Choroid plexus epithelial cell (primary cell): ENCODE data around the gene AIP.

Source experiments
- DNase-seq: peaks from one replicate; pipeline ENCODE4 v3.0.0-alpha.2; 2010; ENCODE audit warnings: low read depth
- H3K4me3 ChIP-seq: 2 replicates; pipeline ENCODE4 v1.5.1; 2011; ENCODE audit warnings: low read depth, mild to moderate bottlenecking, control low read depth, low read length, moderate library complexity
- CTCF ChIP-seq: conservative IDR thresholded peaks from 2 replicates; pipeline ENCODE4 v1.5.1; 2011; ENCODE audit warnings: low read depth, mild to moderate bottlenecking, control low read depth, inconsistent platforms, low read length, moderate library complexity

The AIP gene

DNA sequence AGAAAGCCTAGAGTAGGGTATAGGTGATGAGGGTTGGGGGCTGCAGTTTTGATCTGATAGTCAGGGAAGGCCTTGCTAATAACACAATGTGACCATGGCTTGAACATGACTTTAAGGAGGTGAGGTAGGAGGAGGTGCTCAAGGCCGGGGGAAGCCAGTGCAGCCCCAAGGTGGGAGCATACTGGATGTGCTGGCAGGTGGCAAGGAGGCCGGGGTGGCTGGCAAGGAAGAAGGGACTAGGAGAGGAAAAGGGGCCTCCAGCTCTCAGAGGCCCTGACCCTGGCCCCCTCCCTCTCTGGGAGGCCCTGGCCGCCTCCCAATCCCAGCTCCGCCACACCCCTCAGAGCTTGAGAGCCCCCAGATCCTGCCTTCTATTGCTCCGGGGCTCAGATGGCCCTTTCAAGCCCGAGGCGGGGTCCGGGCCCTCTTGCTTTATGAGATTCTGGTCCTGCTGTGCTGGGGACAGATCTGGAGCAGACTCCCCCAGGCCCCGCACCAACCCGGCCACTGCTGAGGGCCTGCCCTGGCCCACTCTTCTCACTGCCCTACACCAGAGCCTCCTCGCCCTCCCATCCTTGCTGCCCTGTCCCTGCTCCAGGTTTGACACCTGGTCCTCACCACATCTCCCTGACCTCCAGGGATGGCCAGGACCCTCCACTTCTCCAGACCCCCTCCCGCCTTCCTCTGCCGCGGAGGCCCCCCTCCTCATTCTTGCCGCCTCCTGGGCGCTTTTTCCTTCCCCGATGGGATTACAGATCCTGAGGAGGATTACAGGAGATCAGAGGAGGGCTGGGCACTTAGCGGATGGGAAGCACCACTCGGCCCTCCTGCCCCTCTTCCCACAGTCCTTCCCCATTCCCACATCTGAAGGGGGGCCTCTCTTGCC, 20.5 kb downstream of the AIP start:
- TF ChIP-seq CTCF = no peak
- no peak for DNase-seq
- H3K4me3 ChIP-seq = peak overlapping the region; percentile 78

DNA sequence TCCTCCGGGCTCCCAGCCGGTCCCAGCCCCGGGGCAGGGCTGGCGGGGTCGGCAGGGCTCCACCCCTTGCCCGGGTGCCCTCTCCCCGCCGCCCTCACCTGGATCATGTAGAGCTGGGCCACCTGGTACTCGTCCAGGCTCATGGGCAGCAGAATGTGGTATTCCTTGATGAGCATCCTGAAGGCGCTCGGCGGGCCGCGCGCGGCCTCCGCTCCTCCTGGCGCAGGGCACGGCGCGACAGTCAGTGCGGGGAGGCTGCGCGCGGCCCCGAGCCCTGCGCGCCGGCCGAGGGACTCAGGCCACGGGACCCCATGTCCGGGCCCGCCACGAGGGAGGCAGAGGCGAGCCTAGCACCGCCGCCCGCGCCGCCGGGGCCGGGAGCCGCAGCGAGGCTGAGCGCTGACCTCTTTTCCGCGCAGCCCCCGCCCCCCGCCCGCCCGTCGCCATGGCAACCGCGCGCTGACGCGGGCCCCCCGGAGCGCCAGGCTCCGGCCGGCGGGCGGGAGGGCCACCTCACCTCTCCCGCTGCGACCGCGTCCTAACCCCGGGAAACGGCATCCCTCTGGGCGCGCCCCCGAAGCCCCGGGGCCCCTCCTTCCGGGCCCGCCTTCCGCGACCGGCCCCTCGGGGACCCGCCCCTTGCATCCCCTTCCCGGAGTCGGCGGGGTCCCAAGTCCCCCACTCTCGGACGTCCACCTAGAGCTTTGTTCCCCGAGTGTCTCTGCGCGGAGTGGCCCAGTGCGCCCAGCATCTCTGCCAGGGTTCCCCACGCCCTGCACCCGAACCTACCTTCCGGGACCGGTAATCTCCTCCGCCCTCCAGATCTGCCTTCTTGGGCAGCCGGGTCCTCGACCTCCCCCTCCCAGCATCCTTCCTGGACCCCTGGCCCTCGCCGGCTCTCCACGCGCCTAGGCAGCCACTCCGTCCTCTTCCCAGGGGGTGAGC, 21.5 kb downstream of the AIP start:
- H3K4me3 ChIP-seq = peak overlapping the region; percentile 78
- peak; percentile 52 for DNase-seq
- TF ChIP-seq CTCF = no peak

GRCh38 chr11:67504950-67505581, 22.2 kb downstream of the AIP start, which contains the start of gene PITPNM1:
Gene PITPNM1, minus strand, starts transcription at chr11:67505363. Its CDS starts 1,183 bp downstream, at chr11:67504180.
- no peak for TF ChIP-seq CTCF
- peak; percentile 58 for DNase-seq
- H3K4me3 ChIP-seq = peak within 1 kb of the TSS; percentile 78

DNA sequence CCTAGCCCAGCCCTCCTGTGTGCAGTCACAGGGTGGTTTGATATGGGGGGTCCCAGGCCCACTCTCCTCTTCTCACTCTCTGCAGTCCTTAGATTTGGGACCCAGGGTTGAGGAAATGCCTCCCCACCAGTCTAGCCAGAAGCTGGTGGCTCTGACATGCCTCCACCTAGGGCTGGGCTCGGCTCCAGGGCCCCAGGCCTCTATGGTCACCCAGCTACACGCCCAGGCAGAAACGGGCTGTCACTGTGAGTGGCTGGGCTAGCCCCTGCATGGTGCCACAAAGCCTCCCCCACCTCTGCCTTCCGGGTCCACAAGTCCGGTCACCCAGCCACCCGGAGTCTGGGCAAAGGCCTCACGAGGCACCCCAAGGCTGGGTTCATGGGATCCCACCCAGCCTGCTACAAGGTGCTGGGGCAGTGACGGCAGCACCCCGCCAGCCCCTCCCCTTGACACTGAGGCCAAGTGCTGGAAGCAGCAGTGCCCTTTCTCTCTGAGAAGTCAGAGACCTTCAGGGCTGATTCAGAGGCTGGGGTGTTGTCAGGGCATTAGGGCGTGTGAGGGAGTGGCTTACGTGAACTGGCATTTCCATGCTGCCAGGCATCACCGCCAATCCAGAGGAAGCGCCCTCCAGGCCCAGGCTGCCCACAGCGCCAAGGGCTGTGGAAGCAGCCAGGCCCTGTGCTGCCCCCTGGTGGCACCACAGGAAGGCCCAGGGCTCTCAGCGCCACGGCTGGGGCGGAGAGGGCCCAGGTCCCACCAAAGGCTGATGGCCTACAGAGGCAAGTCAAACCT, 23.0 kb downstream of the AIP start:
- peak; percentile 83 for DNase-seq
- peak; percentile 95 for TF ChIP-seq CTCF
- peak overlapping the region; percentile 78 for H3K4me3 ChIP-seq

DNA sequence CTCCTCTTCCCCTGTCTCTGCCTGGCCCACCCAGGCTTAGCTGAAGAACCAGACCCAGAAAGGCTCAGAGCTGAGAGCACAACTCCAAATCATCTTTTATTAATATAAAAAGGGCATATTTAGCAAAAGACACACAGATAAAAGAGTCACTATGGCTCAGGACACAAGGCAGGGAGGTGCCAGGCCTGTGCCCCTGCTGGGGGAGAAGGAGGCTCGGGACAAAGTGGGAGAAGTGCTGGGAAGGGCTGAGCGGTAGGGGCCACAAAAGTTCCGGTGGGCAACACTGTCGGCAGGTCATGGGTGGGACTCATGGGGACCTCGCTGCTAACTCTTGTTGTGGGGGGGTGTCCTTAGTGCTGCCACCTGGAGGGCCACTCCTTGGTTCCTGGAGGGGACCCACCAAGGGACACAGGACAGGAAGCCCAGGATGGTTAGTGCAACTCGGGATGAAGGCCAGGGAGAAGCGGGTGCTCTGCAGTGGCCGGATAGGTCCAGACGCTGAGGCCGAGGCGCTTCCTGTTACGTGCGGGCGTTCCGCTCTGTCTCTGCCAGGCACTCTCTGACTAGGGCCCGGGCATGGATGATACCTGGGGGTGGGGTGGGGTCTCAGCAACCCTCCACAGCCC, 23.7 kb downstream of the AIP start:
- no peak for TF ChIP-seq CTCF
- DNase-seq = no peak
- no peak overlapping the region for H3K4me3 ChIP-seq
